RKO (cell line): ENCODE results near the gene ADCY1.
A peak's percentile ranks its signal among the peaks of the same experiment; 100 is the strongest.

ENCODE experiments used
- DNase-seq: peaks from one replicate; pipeline ENCODE4 v3.0.0-alpha.2; 2016; ENCODE audit warnings: low spot score

ADCY1 gene

GRCh38 chr7:45677311-45677900 is 103.2 kb downstream of the ADCY1 start:
- DNase-seq = no peak

GRCh38 chr7:45679516-45679915 is 105.3 kb downstream of the ADCY1 start:
- no peak for DNase-seq

GRCh38 chr7:45680776-45681175 is 106.6 kb downstream of the ADCY1 start:
- no peak for DNase-seq

DNA sequence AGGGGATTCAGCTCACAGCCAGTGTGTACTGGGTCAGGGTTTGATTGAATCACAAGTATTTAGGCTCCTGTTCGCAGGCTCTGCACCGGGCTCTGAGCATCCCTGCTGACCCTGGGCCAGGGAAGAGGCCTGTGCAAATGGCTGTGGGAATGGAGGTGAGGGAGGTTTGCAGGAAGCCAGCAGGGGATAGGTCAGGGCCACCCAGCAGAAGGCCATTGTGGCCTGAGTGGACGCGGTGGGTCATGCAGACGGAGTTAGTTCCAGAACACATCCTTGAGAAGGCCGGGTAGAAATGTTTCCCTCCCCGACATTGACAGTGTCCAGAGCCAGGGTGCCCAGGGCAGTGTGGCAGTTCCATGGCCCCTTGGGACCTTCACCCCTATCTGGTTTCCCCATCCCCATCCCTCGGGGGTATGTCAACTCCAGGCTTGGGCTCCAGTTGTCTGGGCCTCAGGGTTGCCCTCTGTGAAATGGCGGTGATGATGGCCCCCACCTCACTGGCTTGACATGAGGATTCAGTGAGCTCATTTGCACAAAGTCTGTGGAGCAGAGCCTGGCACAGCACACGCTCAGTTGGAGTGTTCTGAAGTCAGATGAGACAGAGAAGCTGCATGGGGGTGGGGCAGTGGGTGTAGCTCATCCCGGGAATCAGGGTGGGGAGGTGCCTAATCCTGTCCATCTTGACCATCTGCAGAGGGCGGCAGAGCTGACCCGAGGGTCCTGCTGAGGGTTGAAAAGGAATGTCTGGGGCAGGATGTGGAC is 107.6 kb downstream of the ADCY1 start:
- DNase-seq = no peak

GRCh38 chr7:45682358-45682735 is 108.2 kb downstream of the ADCY1 start:
- DNase-seq = no peak

DNA sequence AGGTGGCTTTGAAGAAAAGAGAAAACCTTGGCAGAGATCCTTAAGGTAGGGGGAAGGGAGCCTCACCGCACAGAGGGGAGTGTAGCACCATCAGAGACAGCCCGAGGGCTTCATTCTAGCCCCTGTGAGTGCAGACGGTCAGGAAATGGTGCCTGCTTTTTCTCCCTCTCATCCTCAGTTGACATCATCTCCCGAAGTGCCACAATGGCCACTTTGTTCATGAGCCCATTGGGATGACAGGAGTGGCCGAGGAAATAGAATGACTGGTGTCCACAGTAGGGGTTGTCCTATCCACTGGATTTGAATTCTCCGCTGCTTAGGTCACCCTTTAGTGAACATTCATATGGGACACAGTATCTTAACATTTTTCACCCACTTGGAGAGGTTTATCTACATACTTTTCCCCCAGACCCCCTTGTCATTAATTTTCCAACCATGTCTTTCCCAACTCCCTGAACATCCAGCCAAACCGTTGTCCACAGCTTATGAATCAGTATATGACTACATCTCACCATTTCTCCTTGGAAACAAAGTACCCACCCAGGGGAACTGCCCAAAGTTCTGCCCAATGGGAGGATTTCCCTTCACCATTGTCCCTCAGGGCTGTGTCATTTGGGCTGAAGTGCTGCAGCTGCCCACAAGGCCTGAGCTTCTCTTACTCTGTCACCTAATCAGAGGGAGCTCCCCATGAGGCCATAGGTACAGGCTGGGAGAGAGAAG is 108.8 kb downstream of the ADCY1 start:
- no peak for DNase-seq

DNA sequence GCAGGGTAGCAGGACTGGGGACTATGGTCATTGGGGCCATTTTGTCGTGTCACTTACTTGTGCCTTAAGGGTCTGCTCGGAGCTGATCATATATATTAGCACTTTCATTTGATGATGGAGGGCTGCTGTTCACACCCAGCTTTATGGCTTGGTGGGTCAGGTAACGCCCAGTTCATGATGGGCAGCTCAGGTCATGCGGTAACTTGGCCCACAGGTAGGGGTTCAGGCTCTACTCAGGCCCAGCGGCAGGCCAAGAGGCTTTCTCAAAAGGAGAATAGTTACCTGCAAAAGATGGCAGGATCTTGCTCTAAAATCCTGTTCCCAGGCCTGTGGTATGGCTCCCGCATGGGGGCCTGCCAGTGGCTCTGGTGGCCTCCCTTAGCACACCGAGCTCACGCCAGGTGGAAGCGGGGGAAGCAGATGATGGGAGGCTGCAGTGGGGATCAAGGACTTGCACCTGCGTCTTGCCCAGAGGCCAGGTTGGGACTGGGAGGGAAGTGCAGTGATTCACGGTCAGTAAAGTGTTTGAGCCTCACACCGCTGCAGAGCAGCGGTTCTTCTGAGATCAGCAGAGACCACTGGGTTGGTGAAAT is 109.5 kb downstream of the ADCY1 start:
- no peak for DNase-seq

- no peak for DNase-seq
These were observed 110.9 kb downstream of the ADCY1 start for GRCh38 chr7:45684910-45685618.

DNA sequence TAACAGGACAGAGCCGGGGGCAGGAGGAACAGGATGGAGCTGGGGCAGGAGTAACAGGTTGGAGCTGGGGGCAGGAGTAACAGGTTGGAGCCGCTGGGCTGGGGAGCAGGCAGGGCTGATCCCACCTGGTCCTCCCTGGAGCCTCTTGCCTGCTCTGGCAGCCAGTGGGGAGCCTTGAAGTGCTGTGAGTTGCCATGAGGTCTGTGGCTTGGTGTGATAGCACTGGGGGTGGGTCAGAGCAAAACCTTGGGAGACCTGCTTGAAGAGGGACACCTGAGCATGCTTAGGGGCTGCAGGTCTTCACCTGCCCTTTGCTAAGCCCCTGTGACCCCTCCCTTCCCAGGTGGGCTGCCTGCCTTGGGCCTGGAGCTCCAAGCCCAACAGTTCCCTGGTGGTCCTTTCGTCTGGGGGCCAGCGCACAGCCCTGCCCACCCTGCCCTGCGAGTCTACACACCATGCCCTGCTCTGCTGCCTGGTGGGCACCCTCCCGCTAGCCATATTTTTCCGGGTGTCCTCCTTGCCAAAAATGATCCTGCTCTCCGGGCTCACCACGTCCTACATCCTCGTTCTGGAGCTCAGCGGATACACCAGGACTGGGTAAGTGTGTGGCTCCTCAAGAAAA is 111.6 kb downstream of the ADCY1 start:
- DNase-seq = no peak

- DNase-seq = no peak
These were observed 112.4 kb downstream of the ADCY1 start for GRCh38 chr7:45686441-45687184.

- no peak for DNase-seq
These were observed 113.0 kb downstream of the ADCY1 start for GRCh38 chr7:45687185-45687560.

GRCh38 chr7:45687721-45688120 is 113.6 kb downstream of the ADCY1 start:
- no peak for DNase-seq

DNA sequence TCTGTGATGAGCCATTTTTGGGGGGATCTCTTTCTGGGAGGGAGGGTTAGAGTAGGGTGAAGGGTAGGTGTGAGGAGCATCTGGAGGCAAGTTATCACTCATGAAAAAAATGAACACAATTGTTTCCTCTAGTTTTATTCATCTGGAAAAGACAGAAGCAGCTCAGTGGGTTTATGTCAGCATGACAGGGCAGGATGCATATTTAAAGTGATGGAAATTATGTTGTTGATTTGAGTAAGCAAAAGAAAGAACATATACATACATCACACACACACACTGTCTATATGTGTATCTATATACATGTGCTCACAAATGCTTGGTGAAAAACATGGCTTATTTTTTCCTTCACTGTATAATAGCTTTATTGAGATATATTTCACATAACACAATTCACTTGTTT is 114.2 kb downstream of the ADCY1 start:
- DNase-seq = no peak

DNA sequence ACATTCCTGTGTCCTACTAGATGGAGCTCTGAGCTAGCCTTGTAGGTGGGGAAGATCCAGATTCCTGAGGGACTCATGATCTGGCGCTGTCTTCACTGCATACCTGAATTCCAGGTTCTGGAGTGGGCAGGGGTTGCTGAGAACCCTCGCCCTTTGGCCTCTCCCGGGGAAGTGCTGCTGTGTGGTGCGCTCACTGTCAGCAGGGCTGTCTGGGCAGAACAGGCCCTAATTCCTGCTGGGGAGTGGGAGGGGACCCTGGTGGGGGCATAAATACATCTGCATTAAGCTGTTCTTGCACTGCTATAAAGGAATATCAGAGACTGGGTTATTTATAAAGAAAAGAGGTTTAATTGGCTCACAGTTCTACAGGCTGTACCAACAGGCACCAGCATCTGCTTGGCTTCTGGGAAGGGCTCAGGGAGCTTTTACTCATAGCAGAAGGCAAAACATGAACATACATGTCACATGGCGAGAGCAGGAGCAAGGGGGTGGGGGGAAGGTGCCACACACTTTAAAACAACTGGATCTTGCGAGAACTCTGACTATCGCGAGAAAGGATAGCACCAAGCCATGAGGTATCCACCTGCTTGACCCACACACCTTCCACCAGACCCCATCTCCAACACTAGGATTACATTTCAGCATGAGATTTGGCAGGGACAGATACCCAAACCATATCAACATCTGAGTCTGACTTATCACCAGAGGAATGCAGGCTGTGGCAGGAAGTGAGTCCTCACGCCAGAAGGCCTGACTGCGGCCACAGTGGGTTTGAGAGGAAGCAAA is 115.0 kb downstream of the ADCY1 start:
- peak; percentile 43 for DNase-seq

DNA sequence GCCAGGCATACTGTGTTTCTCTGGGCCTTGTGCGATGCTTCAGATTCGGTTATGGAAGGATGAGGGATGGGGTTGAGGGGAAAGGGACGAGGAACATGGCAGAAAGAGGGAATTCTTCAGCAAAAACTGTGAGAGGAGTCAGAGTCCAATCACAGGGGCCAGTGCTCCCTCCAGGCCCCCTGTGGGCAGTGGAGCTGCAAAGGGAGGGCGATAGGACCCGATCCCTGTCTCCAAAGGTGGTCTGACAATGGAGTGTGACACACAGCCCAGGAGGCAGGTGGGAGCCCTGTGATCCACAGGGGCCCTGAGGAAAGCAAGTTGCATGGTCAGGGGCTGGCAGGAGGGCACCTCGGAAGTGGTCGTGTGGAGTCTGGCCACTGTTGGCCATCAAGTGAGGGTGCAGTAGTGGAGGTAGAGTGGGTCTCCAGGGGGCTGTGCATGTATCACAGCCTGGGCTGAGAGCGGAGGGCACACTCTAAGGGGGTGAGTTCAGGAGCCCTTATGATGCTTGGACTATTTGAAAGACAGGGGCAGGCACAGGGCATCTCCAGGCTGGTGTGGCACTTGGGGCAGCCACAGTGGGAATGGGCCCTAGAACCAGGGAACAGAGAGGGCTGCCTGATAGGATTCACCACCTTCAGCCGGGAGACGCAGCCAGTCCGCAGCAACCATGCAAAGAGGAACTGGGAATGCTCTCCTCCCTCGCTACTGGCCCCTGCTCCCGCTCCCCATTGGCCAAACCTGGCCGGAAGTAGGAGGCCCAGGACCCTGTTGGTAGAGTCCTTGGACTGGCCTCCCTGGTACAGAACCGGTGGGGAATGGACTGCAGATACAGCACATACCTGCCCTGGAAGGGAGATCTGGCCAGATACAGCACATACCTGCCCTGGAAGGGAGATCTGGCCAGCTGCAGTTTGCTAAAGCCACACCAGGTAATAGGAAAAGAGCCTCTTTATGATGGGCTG is 115.9 kb downstream of the ADCY1 start:
- DNase-seq = no peak

DNA sequence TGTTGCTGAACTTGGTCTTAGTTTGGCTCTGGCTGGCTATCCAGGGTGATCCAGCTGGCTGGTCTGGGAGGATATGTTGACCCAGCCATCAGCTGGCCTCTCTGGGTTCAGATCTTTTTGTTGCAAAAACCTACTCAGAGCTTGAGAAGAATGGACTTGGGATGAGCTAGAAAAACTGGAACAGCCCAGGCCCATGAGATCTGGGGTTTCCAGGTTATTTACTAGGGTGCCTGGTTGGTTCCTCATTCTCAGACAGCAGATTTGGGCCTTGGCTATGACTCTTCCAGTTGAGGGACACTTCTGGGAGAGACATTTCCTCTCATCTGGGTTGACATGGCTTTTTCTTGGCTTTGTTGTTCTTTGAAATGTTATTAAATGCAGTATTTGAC is 116.6 kb downstream of the ADCY1 start:
- DNase-seq = no peak

GRCh38 chr7:45691155-45691656 is 117.0 kb downstream of the ADCY1 start:
- no peak for DNase-seq

DNA sequence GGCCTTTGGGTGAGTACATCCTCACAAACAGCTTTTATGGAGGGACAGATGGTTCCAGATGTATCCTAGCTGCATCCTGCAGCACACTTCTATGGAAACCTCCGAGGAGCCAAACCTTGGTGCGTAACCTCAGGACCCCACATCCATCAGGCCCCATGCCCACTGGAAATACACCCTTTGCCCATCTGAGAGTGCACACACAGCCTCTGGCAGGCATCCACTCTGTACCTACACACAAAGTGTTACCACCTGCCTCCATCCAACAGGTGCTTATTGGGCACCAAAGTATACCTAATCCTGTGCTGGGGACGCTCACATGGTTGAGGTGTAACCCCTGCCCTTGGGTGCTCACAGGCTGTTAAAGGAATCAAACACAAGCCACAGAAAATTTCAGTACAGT is 117.9 kb downstream of the ADCY1 start:
- no peak for DNase-seq
